ES-I3 (cell line): ENCODE measurements around the gene EMID1.

Experiments used
- H3K36me3 ChIP-seq: 2 replicates; pipeline ENCODE4 v1.6.1; 2013; ENCODE audit warnings: mild to moderate bottlenecking, low read length, control low read depth, moderate library complexity; ENCODE audit not compliant: insufficient read depth
- H3K4me1 ChIP-seq: 2 replicates; pipeline ENCODE4 v1.6.1; 2013; ENCODE audit warnings: mild to moderate bottlenecking, control low read depth, low read length; ENCODE audit not compliant: insufficient read depth
- H3K9ac ChIP-seq: 2 replicates; pipeline ENCODE4 v1.6.1; 2013; ENCODE audit warnings: low read depth, mild to moderate bottlenecking, low read length, moderate library complexity
- H3K9me3 ChIP-seq: 2 replicates; pipeline ENCODE4 v1.6.1; 2013; ENCODE audit warnings: mild to moderate bottlenecking, low read length, moderate library complexity; ENCODE audit not compliant: control insufficient read depth, insufficient read depth

Gene EMID1

DNA sequence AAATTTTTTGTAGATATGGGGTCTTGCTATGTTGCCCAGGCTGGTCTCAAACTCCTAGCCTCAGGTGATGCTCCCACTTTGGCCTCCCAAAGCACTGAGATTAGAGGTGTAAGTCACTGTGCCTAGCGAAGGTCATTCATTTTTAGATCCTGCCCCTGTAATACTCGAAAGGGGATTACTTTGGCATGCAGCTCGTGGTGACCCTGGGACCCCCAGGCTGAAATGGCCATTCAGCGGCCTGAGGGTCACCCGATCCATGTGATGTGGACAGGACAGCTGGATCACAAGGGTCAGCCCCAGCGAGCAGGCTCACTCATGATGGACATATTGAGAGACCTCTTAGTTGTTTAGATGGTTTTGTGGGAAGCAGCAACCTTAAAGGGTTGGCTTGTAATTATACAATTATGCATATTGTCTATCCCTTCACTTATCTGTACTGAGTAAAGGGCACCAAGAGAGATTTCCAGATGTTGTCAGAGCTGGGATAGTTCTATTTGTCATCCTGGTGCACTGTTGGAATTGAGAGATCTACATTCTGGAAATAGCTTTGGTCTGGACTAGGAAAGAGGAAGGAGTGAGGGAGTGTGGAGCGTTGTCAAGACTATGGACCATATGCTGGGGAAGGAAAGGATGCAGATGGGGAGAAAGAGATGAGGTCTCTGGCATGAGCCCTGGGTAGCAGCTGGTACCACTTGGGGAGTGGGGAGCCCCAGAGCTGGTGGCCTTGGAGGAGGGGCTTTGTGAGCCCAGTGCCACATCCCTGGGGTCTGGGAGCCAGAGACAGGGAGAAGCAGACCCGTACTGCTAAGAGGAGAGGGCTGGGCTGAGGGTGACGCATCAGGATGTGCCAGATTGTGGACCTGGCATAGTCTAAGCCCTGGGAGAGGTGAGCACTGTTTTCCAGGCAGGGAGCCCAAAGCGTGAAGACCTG is 46.5 kb downstream of the EMID1 start:
- Histone ChIP-seq H3K9ac (no peak overlapping the region), H3K4me1 (no peaks in the 10 kb centered on the region; the same call in 1 of the 2 replicates), H3K9me3 (no peaks in the 10 kb centered on the region), H3K36me3 (no peaks in the 10 kb centered on the region)

DNA sequence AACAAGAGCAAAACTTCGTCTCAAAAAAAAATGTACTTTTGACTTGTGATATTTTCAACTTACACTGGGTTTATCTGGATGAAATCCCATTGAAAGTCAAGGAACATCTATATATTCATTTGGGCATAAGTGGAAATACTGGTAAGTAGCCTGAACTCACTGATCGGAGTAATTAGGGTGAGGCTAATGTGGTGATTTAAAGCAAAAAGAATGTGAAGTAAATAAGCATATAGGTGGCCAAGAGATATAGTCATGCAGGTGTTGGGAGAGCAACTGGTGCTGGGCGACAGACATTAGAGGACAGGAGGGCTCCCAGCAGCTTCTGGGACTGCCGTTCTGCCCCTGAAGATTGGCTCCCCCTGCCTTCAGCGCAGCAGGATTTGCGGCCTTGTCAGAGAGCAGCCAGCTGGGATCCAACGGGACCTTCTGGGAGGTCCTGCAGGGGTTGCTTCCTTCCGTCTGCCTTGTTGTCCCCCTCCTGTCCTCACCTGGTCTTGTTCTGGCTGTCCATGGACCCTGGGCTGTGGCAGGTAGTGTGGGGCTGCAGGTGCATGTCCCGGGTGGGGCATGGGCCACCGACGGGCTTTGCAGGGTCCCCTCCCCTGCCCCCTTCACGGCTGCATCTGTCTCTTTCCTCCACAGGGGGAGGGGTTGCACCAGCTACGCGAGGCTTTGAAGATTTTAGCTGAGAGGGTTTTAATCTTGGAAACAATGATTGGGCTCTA is 48.0 kb downstream of the EMID1 start:
- H3K36me3 ChIP-seq, result no peaks in the 10 kb centered on the region
- no peak overlapping the region for H3K9ac ChIP-seq
- no peaks in the 10 kb centered on the region; the same call in 1 of the 2 replicates for H3K4me1 ChIP-seq
- no peaks in the 10 kb centered on the region for H3K9me3 ChIP-seq

DNA sequence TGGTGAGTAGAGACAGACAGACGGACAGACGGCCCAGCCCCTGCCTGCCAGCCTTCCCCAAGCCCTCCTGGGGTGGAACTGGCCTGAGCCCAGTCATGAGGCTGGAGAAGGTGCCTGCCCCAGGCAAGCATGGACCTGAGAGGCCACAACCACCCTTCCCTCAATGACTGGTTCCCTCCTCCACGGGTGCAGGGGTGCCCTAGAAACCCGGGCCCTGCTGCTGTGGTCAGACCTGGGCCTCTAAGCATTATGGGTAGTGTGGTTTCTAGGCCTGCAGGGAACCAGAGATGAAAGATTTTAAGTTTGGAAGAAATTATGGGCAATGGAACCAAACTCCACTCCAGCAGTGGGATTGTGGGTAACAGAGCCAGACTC is 48.6 kb downstream of the EMID1 start:
- no peaks in the 10 kb centered on the region for H3K36me3 ChIP-seq
- no peaks in the 10 kb centered on the region; the same call in 1 of the 2 replicates for H3K4me1 ChIP-seq
- no peak overlapping the region for H3K9ac ChIP-seq
- no peaks in the 10 kb centered on the region for H3K9me3 ChIP-seq

DNA sequence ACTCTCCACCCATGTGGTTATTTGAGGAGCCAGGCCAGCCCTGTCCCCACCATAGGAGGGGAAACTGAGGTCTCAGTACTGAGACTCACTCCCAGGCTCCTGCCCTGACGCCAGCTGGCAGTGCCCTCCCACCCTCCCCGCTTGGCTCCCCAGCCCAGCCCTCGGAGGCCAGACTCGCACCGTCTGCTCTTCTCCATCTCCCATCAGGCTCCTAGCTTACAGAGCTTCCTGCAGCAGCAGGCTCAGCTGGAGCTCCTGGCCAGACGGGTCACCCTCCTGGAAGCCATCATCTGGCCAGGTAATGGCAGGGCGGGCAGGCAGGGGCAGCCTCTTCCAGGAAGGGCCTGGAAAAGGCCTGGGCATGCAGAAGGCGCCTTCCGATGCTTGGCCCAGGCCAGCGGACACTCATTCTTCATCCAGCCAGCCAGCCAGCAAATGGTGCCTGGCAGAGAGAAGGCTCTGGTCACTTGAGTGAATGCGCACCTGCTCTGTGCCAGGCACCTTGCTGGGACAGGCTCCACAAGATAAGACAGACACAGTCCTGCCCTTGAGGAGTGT is 49.4 kb downstream of the EMID1 start:
- Histone ChIP-seq H3K36me3 (no peaks in the 10 kb centered on the region), H3K4me1 (no peaks in the 10 kb centered on the region; the same call in 1 of the 2 replicates), H3K9me3 (no peaks in the 10 kb centered on the region), H3K9ac (no peak overlapping the region)

DNA sequence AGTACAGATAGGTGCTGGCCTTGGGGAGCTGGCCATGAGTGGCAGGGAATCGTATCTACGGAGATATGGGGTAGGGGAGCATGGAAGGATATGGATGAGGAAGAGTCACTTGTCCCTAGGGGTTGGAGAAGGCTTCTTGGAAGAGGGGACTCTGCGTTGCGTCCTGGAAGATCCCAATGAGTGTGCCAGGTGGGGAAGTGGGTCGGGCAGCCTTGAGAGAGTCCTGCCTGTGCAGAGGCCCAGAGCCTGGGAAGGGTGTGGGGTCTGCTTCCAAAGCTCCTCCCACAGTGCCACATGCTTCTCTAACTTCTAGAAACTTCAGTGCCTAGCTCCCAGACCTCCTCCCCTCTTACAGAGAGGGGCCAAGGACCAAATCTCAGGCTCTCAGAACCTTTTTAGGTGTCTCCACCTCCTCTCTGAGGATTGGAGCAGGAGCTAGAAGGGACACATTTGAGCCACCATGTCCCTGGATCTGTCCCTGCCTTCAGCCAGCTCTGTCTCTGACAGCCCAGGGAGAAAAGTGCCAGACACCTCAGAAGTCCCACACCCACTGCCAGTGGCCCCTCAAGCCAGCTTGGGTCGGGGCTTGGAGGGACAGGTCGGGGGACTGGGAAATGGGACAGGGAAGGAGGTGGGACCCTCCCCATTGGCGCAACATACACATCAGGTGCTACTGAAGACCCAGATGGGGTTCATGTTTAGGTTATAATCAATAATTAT is 51.1 kb downstream of the EMID1 start:
- no peak overlapping the region for H3K9ac ChIP-seq

DNA sequence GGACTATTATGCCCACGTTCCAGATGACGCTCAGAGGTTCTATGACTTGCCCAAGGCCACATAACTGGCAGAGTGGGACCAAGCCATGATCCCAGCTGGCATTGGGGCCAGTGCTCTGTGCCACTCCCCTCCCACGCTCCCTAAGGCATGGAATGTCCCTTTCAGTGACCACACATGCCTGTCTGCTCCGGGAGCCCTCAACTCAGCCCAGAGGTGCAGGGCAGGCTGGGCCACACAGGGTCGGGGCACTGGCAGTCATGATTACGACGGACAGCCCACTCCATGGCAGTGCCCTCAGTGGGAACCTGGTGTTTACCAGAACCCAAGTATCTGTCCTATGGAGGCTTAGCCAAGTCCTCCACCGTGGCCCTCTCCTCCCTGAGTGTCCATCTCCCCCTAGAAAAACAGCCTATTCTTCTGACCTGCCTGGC is 52.1 kb downstream of the EMID1 start:
- Histone ChIP-seq H3K4me1 (no peaks in the 10 kb centered on the region; the same call in 1 of the 2 replicates), H3K9ac (no peak overlapping the region), H3K9me3 (no peaks in the 10 kb centered on the region), H3K36me3 (0 out of 2 replicates have a peak, but pooled peaks cover 5% of the 10 kb centered on the region)

More for the DNA sequence above, 51.1 kb downstream of the EMID1 start:
- Histone ChIP-seq H3K9me3 (no peaks in the 10 kb centered on the region), H3K36me3 (0 out of 2 replicates have a peak, but pooled peaks cover 5% of the 10 kb centered on the region), H3K4me1 (no peaks in the 10 kb centered on the region; the same call in 1 of the 2 replicates)

DNA sequence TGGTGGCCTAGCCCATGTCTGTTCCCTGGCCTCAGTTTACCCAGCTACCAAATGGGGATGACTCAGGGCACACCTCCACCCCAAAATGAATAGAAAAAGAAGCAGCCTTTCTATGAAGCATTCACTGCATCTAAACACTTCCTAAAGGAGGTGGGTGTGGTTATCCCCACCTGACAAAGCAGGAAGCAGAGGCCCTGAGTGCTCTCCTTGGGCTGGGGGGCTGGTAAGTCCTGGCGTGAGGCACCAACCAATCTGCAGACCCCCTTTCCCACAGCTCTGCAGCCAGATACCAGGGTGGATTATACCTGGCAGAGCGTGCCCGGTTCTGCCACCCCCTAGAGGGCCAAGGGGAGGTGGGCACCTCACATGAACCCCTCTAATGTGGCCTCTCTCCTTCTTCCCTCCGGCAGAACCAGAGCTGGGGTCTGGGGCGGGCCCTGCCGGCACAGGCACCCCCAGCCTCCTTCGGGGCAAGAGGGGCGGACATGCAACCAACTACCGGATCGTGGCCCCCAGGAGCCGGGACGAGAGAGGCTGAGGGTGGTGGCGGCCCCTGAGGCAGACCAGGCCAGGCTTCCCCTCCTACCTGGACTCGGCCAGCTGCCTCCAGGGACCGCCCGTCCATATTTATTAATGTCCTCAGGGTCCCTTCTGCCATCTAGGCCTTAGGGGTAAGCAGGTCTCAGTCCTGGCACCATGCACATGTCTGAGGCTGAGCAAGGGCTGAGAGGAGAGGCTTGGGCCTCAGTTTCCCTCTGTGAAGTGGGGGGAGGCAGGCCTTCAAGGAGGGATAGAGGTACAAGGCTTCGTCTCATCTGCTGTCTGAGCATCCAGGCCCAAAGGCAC is 52.9 kb downstream of the EMID1 start:
- Histone ChIP-seq H3K9ac (no peak overlapping the region), H3K4me1 (no peaks in the 10 kb centered on the region; the same call in 1 of the 2 replicates), H3K9me3 (no peaks in the 10 kb centered on the region), H3K36me3 (peaks cover 6% of the 10 kb centered on the region; the same call in 1 of the 2 replicates)

DNA sequence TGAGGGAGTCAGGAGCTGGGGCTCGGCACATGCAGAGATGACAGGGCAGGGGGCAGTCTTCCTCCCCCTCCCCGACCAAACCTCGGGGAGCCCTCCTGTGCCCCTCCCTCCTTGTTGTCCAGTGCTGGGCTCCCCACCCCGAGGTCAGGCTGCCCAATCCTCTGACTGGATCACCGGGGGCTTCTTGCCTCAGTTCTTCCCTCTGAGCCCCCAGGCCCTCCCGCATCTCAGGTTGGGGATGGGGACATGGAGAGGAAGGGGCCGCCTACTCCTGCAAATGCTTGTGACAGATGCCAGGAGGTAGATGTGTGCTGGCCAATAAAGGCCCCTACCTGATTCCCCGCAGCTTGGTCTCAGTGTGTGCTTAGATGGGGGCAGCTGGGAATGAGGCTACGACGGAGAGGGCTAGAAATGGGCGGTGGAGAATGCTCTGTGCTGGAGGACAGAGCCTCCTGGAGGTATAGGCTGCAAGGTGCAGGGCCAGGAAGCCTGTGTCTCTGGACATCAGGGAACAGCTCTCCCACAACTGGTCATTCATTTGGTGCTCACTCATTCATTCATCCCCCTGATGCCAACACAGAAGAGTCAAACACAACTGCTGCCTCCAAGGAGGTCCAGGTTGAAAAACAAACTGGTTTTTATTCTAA is 53.7 kb downstream of the EMID1 start:
- H3K9ac ChIP-seq, result no peak overlapping the region
- peaks cover 10% of the 10 kb centered on the region for H3K36me3 ChIP-seq
- no peaks in the 10 kb centered on the region for H3K4me1 ChIP-seq
- H3K9me3 ChIP-seq, result no peaks in the 10 kb centered on the region

DNA sequence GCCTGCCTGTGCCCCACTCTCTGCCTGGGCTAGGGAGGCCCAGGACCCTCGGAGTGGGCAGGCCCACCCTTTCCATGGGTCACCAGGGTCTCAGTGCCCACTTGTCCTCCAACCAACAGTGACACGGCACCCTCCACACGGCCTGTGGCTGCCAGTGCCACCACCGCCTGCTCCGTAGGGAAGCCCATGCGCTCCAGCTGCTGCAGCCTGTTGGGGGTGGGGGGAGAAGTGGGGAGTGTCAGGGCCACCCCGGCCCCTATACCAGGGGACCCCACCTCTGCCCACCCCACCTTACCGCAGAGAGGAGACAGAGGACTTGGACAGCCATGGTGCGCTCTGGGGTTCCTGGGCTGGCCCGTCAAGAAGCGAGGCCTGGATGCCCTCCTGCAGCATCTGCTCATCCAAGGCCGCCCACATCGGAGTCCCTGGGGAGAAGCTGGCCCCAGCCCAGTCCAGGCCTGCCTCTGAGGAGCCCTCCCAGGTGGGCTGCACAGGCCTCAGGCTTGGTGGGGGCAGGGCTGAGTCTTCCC is 54.4 kb downstream of the EMID1 start:
- Histone ChIP-seq H3K9ac (no peak overlapping the region), H3K9me3 (no peaks in the 10 kb centered on the region), H3K36me3 (peaks cover 11% of the 10 kb centered on the region), H3K4me1 (no peaks in the 10 kb centered on the region)

DNA sequence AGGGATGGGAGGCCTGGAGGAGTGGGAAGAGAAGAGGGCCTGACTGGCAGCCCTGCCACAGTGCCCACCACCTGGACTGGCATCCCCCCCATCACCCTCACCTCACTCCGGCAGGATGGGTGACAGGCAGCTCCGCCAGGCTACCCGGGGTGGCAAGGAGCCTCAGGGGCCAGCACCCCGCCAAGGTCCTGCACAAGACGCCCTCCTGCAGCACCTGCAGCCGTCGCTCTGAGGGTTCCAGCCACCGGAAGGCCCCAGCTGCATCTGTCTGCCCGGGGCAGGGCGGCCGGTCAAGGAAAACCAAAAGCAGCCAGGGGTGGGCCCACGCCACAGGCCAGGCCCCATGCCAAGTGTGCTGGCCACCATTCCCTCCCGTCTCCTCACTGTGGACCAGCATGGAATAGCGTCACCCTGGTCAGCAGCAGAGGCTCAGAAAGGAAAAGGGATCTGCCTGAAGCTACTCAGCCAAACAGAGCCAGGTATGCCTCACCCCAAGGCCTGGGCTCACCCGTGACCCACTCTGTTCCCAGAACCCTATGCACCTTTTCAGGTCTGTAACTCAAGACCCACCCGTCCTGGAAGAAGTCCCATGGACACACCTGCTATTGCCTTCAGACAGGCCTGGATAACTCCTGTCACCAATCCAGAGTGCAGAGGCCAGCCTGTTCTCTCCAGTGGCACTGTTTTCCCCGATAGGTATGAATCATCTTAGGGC is 55.1 kb downstream of the EMID1 start:
- no peaks in the 10 kb centered on the region for H3K9me3 ChIP-seq
- no peak overlapping the region for H3K9ac ChIP-seq
- H3K4me1 ChIP-seq, result no peaks in the 10 kb centered on the region
- H3K36me3 ChIP-seq, result peaks cover 11% of the 10 kb centered on the region

DNA sequence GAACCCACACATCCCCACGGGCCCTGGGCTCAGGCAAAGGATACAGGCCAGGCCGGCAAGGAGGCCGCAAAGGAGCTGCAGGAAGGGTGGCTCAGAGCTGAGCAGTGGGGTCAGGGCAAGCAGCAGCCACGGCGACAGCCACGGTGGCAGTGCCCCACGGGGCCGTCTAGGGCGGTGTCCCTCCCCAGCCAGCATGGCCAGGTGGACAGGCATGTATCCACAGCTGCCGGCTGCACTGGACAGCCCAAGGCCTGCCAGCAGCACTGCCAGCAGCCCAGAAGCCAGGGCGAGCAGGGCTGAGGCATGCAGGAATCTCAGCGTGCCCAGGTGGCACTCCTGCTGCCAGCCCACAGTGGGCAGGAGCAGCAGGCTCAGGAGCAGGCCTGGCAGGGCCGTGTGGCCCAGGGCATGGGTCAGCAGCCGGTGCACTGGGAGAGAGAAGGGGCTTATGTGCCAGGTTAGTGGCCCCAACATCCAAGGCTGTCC is 58.1 kb downstream of the EMID1 start:
- Histone ChIP-seq H3K9ac (no peak overlapping the region), H3K9me3 (no peaks in the 10 kb centered on the region), H3K36me3 (peaks cover 11% of the 10 kb centered on the region), H3K4me1 (0 out of 2 replicates have a peak, but pooled peaks cover 6% of the 10 kb centered on the region)

DNA sequence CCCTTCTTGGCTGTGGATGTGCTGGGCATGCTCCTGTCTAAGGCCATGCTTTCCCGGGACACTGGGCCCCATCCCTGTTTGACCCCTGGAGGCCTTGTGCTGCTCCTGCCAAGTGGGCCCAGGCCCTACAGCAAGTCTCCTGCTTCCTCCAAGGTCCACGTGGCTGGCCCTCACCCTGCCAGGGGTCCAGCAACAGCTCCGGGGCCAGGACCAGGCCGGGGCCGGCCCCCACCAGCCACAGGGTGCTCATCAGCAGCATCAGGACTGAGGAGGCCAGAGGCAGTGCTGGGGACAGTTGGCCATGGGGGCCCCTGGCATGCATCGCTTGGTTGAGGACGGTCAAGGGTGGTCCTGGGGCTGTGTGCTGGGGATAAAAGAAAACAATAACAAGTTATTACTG is 59.6 kb downstream of the EMID1 start:
- peaks cover 9% of the 10 kb centered on the region; the same call in 1 of the 2 replicates for H3K4me1 ChIP-seq
- no peaks in the 10 kb centered on the region for H3K9me3 ChIP-seq
- peaks cover 21% of the 10 kb centered on the region for H3K36me3 ChIP-seq
- H3K9ac ChIP-seq, result no peak overlapping the region
